HG03045 (cell line): ENCODE data around the gene SLC36A3.
A peak's percentile ranks its signal among the peaks of the same experiment; 100 is the strongest.
"Not testable (repeated sequence)": the region's sequence is repeated elsewhere in the genome, so short reads cannot be mapped to it uniquely, and the experiment has no call there.

Experiments used
- ATAC-seq: cut with Tn5 transposase; IDR thresholded peaks from one replicate; pipeline ENCODE4 v1.9.1; 2021; ENCODE audit warnings: mild to moderate bottlenecking, moderate library complexity; ENCODE audit not compliant: unreplicated experiment

SLC36A3 gene

GRCh38 chr5:151309266-151309665, 5.7 kb upstream of the SLC36A3 start:
- ATAC-seq: not testable (repeated sequence)

- ATAC-seq: no peak
Measured at GRCh38 chr5:151298063-151298855, 5.3 kb downstream of the SLC36A3 start.

- ATAC-seq: no peak
Measured at GRCh38 chr5:151296974-151297373, 6.6 kb downstream of the SLC36A3 start.

GRCh38 chr5:151296478-151296830, 7.1 kb downstream of the SLC36A3 start:
- ATAC-seq: no peak

GRCh38 chr5:151295791-151296477, 7.6 kb downstream of the SLC36A3 start:
- no peak for ATAC-seq

GRCh38 chr5:151295138-151295537, 8.4 kb downstream of the SLC36A3 start:
- no peak for ATAC-seq

GRCh38 chr5:151293624-151294023, 9.9 kb downstream of the SLC36A3 start:
- ATAC-seq: no peak

- ATAC-seq: no peak
Measured at GRCh38 chr5:151288180-151288579, 15.4 kb downstream of the SLC36A3 start.

- ATAC-seq: no peak
Measured at GRCh38 chr5:151286246-151286645, 17.3 kb downstream of the SLC36A3 start.

- no peak for ATAC-seq
Measured at GRCh38 chr5:151285683-151286082, 17.9 kb downstream of the SLC36A3 start.

GRCh38 chr5:151284392-151284967, 19.1 kb downstream of the SLC36A3 start:
- ATAC-seq: no peak

GRCh38 chr5:151283120-151283825, 20.3 kb downstream of the SLC36A3 start:
- no peak for ATAC-seq

- no peak for ATAC-seq
Measured at GRCh38 chr5:151281001-151281639, 22.4 kb downstream of the SLC36A3 start.

GRCh38 chr5:151280443-151280842, 23.1 kb downstream of the SLC36A3 start:
- ATAC-seq: no peak

GRCh38 chr5:151278845-151279244, 24.7 kb downstream of the SLC36A3 start:
- no peak for ATAC-seq

GRCh38 chr5:151275803-151276202, 27.8 kb downstream of the SLC36A3 start:
- no peak for ATAC-seq

GRCh38 chr5:151274666-151275065, 28.9 kb downstream of the SLC36A3 start:
- no peak for ATAC-seq

- ATAC-seq: no peak
Measured at GRCh38 chr5:151271336-151271735, 32.2 kb downstream of the SLC36A3 start.

GRCh38 chr5:151270599-151270998, 33.0 kb downstream of the SLC36A3 start:
- ATAC-seq: peak; percentile 91

- ATAC-seq: no peak
Measured at GRCh38 chr5:151267491-151268260, 35.9 kb downstream of the SLC36A3 start.
